Peyer's patch (tissue), 4 donors: Measurements from ENCODE around the gene SEBOX.

Experiments used
- CTCF ChIP-seq, 6 experiments: fragments of 450-650 bp in 4 of 6; fragments of 200-600 bp in 2 of 6; sonication (generic) in 1 of 6; IDR thresholded peaks; one replicate each; pipeline ENCODE4 v1.5.1; 2017 to 2019; ENCODE audit warnings: antibody characterized with exemption in 6 of 6, mild to moderate bottlenecking in 3 of 6, moderate library complexity in 1 of 6
- POLR2A ChIP-seq, 2 donors: fragments of 450-650 bp; IDR thresholded peaks; one replicate each; pipeline ENCODE4 v1.5.1; 2017; ENCODE audit warnings: antibody characterized with exemption in 2 of 2, mild to moderate bottlenecking in 2 of 2, moderate library complexity in 2 of 2

- no peak for TF ChIP-seq CTCF (IDR thresholded peaks at IDR 0.05)
- peak; percentile 70 to 93 for TF ChIP-seq POLR2A (IDR thresholded peaks at IDR 0.05)
Observed at GRCh38 chr17:28335201-28335958, 29.6 kb downstream of the SEBOX start, which contains the start of the genes IFT20 and TNFAIP1.
